B cell (primary cell): ENCODE data around the gene PRRT4. TPM values are rescaled to one million over a fixed set of nuclear protein-coding genes. Genes with fewer than 3 reads are reported as not detected.

Experiments used
- ATAC-seq: fragments of 200-7000 bp; cut with Tn5 transposase; one replicate; pipeline ENCODE4 v1.10.0; 2021; ENCODE audit warnings: low read depth, mild to moderate bottlenecking, moderate number of reproducible peaks, moderate library complexity
- CTCF ChIA-PET: fragments of 350-600 bp; sonication (Branson Sonifier 250); formaldehyde crosslinking; loops from one replicate; lab custom pipeline; 2021; ENCODE audit warnings: antibody characterized with exemption, inconsistent platforms; lab: Charles Lee
- POLR2A ChIA-PET: fragments of 350-600 bp; sonication (Branson Sonifier 250); formaldehyde crosslinking; loops from one replicate; lab custom pipeline; 2021; ENCODE audit warnings: antibody characterized with exemption; lab: Charles Lee
- DNase-seq: peaks from one replicate; pipeline ENCODE4 v3.0.0; 2013
- H2AFZ ChIP-seq: 2 replicates; pipeline ENCODE4 v1.6.1; 2012; ENCODE audit warnings: mild to moderate bottlenecking, low read depth, low read length; ENCODE audit not compliant: insufficient read depth, poor library complexity, severe bottlenecking
- H3K27ac ChIP-seq, 2 donors: 1 replicate in 1 of 2; 2 replicates in 1 of 2; pipeline ENCODE4 v1.5.1; 2012 to 2013; ENCODE audit warnings: low read length in 2 of 2, mild to moderate bottlenecking in 2 of 2, moderate library complexity in 1 of 2
- H3K27me3 ChIP-seq, 4 experiments: fragments of 200-600 bp in 1 of 4; sonication (generic) in 1 of 4; replicated peaks in 1 of 4; 1 replicate in 2 of 4; 2 replicates in 2 of 4; pipeline versions ENCODE4 v1.6.1 to v1.7.0; 2013 to 2016; ENCODE audit warnings: low read length in 3 of 4, mild to moderate bottlenecking in 2 of 4, mixed read lengths in 1 of 4, moderate library complexity in 1 of 4; ENCODE audit not compliant: insufficient read depth in 4 of 4, control insufficient read depth in 3 of 4; ENCODE audit errors: control extremely low read depth in 1 of 4
- H3K36me3 ChIP-seq, 2 experiments: replicated peaks in 1 of 2; 1 replicate in 1 of 2; 2 replicates in 1 of 2; pipeline versions ENCODE4 v1.6.1 to v1.7.1; 2013; ENCODE audit warnings: low read length in 1 of 2; ENCODE audit not compliant: insufficient read depth in 2 of 2, control insufficient read depth in 1 of 2; ENCODE audit errors: control extremely low read depth in 1 of 2, extremely low read depth in 1 of 2
- H3K4me1 ChIP-seq, 2 donors: fragments of 200-600 bp in 1 of 2; sonication (generic) in 1 of 2; 1 replicate in 1 of 2; 2 replicates in 1 of 2; pipeline versions ENCODE4 v1.5.1 to v1.6.1; 2013 to 2017; ENCODE audit warnings: low read length in 2 of 2; ENCODE audit not compliant: control insufficient read depth in 2 of 2, insufficient read depth in 2 of 2
- H3K4me2 ChIP-seq: replicated peaks from 2 replicates; pipeline ENCODE3; 2012; ENCODE audit warnings: mild to moderate bottlenecking, low read depth, low read length; ENCODE audit not compliant: poor library complexity, severe bottlenecking
- H3K4me3 ChIP-seq, 5 experiments: fragments of 200-600 bp in 1 of 5; sonication (generic) in 1 of 5; 1 replicate in 3 of 5; 2 replicates in 2 of 5; pipeline versions ENCODE4 v1.5.1 to v1.7.0; 2011 to 2016; ENCODE audit warnings: low read length in 4 of 5, mild to moderate bottlenecking in 4 of 5, low read depth in 2 of 5, control low read depth in 1 of 5, moderate library complexity in 1 of 5; ENCODE audit not compliant: insufficient read depth in 1 of 5; ENCODE audit errors: control extremely low read depth in 1 of 5, extremely low read depth in 1 of 5
- H3K79me2 ChIP-seq: fragments of 200-600 bp; sonication (generic); one replicate; pipeline ENCODE4 v1.6.0; 2016; ENCODE audit warnings: low read length; ENCODE audit not compliant: control insufficient read depth, insufficient read depth
- H3K9ac ChIP-seq: fragments of 200-600 bp; sonication (generic); 2 replicates; pipeline ENCODE4 v1.6.1; 2017; ENCODE audit warnings: mild to moderate bottlenecking, low read length, moderate library complexity
- H3K9me3 ChIP-seq, 3 donors: one replicate each; pipeline versions ENCODE4 v1.6.1 to v1.7.1; 2013; ENCODE audit warnings: low read length in 2 of 3; ENCODE audit not compliant: control insufficient read depth in 2 of 3, insufficient read depth in 1 of 3; ENCODE audit errors: control extremely low read depth in 1 of 3
- H4K20me1 ChIP-seq: 2 replicates; pipeline ENCODE4 v1.6.0; 2012; ENCODE audit warnings: mild to moderate bottlenecking, low read length; ENCODE audit not compliant: insufficient read depth, control insufficient read depth, poor library complexity, severe bottlenecking
- H3K27ac Mint-ChIP-seq: one replicate; pipeline ENCODE4 v1.8.0; 2021; ENCODE audit warnings: mixed read lengths
- H3K27me3 Mint-ChIP-seq: one replicate; pipeline ENCODE4 v1.8.0; 2021; ENCODE audit warnings: mixed read lengths
- H3K4me1 Mint-ChIP-seq: one replicate; pipeline ENCODE4 v1.8.0; 2021; ENCODE audit warnings: mixed read lengths
- H3K4me3 Mint-ChIP-seq: one replicate; pipeline ENCODE4 v1.8.0; 2021; ENCODE audit warnings: mixed read lengths
- H3K9me3 Mint-ChIP-seq: one replicate; pipeline ENCODE4 v1.8.0; 2022; ENCODE audit warnings: mixed read lengths; ENCODE audit not compliant: insufficient read depth
- CTCF ChIP-seq: fragments of 200-600 bp; IDR thresholded peaks from one replicate; pipeline ENCODE4 v1.8.0; 2022; ENCODE audit warnings: antibody characterized with exemption, mild to moderate bottlenecking
- EZH2 ChIP-seq: IDR thresholded peaks from 2 replicates; pipeline ENCODE4 v1.6.1; 2012; ENCODE audit warnings: borderline replicate concordance, low read depth, mild to moderate bottlenecking, moderate library complexity, low read length; ENCODE audit not compliant: insufficient read depth, poor library complexity, severe bottlenecking
- WGBS: methylation state at CpG from one replicate; pipeline ENCODE4 v1.1.5; 2013; ENCODE audit warnings: missing lambda C conversion rate; ENCODE audit not compliant: insufficient coverage; 5-methylcytosine and 5-hydroxymethylcytosine counted together
- intact Hi-C: fragments of 100-400 bp; cut with micrococcal nuclease; formaldehyde crosslinking; loops from one replicate; pipeline ENCODE4 v1.10.0; 2022
- polyA plus RNA-seq: library from polyadenylated mRNA; depleted of rRNA; stranded (reverse); fragments of >200 nt; gene quantifications from 2 replicates; pipeline ENCODE4 v1.2.3, GENCODE V29; 2012
- total RNA-seq, 2 donors: library from RNA; stranded (reverse); fragments of 120-200 nt in 1 of 2; gene quantifications; 1 replicate in 1 of 2; 2 replicates in 1 of 2; pipeline versions ENCODE4 v1.2.3 to v1.2.4, GENCODE V29; 2013 to 2022

The PRRT4 gene
- total and polyA plus RNA-seq, 2 donors (not counting 1 experiment from before 2014, with no cell fraction given) = 0.04 to 0.20 TPM

GRCh38 chr7:128323040-128323439, 38.5 kb downstream of the PRRT4 start:
- no peak overlapping the region for H3K27ac ChIP-seq
- TF ChIP-seq EZH2 (no peak), CTCF (no peak)
- H3K9me3 ChIP-seq = no peaks in the 10 kb centered on the region
- ATAC-seq = no peak
- no peaks in the 10 kb centered on the region for H4K20me1 ChIP-seq
- Mint-ChIP-seq H3K4me1 (no peaks in the 10 kb centered on the region), H3K27me3 (no peaks in the 10 kb centered on the region), H3K27ac (no peak overlapping the region), H3K4me3 (no peak overlapping the region), H3K9me3 (no peaks in the 10 kb centered on the region)
- H3K4me1 ChIP-seq = no peaks in the 10 kb centered on the region
- H3K79me2 ChIP-seq = no peaks in the 10 kb centered on the region
- no peak overlapping the region for H3K9ac ChIP-seq
- POLR2A ChIA-PET = no interaction called here
- intact Hi-C loops = loop anchor here (5.0 kb wide), 1 partner anchor 616 kb away; no protein-coding TSS in a partner anchor
- H2AFZ ChIP-seq = no peak overlapping the region
- H3K27me3 ChIP-seq = no peaks in the 10 kb centered on the region
- H3K4me3 ChIP-seq = no peak overlapping the region
- H3K36me3 ChIP-seq = peaks cover 20 to 70% of the 10 kb centered on the region in 2 experiments
- no peak for DNase-seq
- CTCF ChIA-PET = interaction anchor here (0.8 to 1.6 kb wide), 4 partner anchors 24 to 614 kb away, joined by 3 to 12 read pairs (median 4); no protein-coding TSS in a partner anchor
- no peak overlapping the region for H3K4me2 ChIP-seq

GRCh38 chr7:128322040-128322643, 39.3 kb downstream of the PRRT4 start:
- H3K27me3 Mint-ChIP-seq = no peaks in the 10 kb centered on the region

More at GRCh38 chr7:128322040-128322643, 39.3 kb downstream of the PRRT4 start:
- DNase-seq (peak; percentile 14), ATAC-seq (no peak)
- TF ChIP-seq EZH2 (no peak), CTCF (no peak)
- no peak overlapping the region for H3K27ac ChIP-seq
- ChIA-PET CTCF (interaction anchor here (0.7 to 1.6 kb wide), 5 partner anchors 25 to 613 kb away, joined by 3 to 12 read pairs (median 3); no protein-coding TSS in a partner anchor), POLR2A (no interaction called here)
- intact Hi-C loops = loop anchor here (5.0 kb wide), 1 partner anchor 615 kb away; no protein-coding TSS in a partner anchor
- WGBS = 80% methylated on average over 1 of the region's 3 CpGs
- H3K9ac ChIP-seq = no peak overlapping the region
- H3K4me1 Mint-ChIP-seq = no peaks in the 10 kb centered on the region
- no peaks in the 10 kb centered on the region for H3K9me3 ChIP-seq
- no peaks in the 10 kb centered on the region for H3K4me1 ChIP-seq
- no peak overlapping the region for H2AFZ ChIP-seq
- H4K20me1 ChIP-seq = no peaks in the 10 kb centered on the region
- no peak overlapping the region for H3K27ac Mint-ChIP-seq
- no peak overlapping the region for H3K4me2 ChIP-seq
- no peaks in the 10 kb centered on the region for H3K27me3 ChIP-seq
- no peak overlapping the region for H3K4me3 ChIP-seq
- no peak overlapping the region for H3K4me3 Mint-ChIP-seq
- H3K9me3 Mint-ChIP-seq = no peaks in the 10 kb centered on the region
- peaks cover 24 to 73% of the 10 kb centered on the region in 2 experiments for H3K36me3 ChIP-seq
- no peaks in the 10 kb centered on the region for H3K79me2 ChIP-seq
